ENCODE measurements around the gene DGKE.

Gene DGKE

DNA sequence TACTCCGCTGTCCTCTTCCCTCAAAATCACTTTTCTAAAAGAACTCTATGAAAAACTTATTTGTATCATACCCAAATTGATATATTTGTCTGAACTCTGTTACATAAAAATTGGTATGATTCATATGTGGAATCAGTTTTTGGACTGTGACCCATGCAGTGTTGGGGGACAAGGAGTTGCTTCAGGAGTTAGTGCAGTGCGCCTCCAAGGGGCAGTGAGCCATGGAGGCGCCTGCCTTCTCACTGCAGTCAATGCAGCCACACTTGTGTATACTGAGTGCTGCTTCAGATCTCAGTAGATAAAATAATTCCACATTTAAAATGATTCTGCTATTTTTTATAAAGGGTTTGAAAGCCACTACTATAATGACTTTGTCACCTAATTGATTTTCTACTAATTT, 32.5 kb downstream of the DGKE start:
- Histone ChIP-seq H3K27ac (ENCODE audit: low read depth, low read length) (no peak overlapping the region), H3K9me3 (ENCODE audit: control insufficient read depth in 5 of 5, low read length in 5 of 5) (no peaks in the 10 kb centered on the region), H3K4me1 (ENCODE audit: control insufficient read depth in 5 of 5, insufficient read depth in 5 of 5, low read length in 5 of 5) (no peaks in the 10 kb centered on the region), H3K4me3 (ENCODE audit: low read depth in 1 of 5, low read length in 5 of 5) (no peak overlapping the region), H3K9ac (ENCODE audit: low read length in 5 of 5) (no peak overlapping the region), H3K27me3 (ENCODE audit: control insufficient read depth in 5 of 5, insufficient read depth in 4 of 5, low read length in 5 of 5) (no peaks in the 10 kb centered on the region), H3K36me3 (ENCODE audit: control insufficient read depth in 5 of 5, insufficient read depth in 5 of 5, low read length in 5 of 5) (peaks cover 0 to 20% (median 9%) of the 10 kb centered on the region in 5 donors)

DNA sequence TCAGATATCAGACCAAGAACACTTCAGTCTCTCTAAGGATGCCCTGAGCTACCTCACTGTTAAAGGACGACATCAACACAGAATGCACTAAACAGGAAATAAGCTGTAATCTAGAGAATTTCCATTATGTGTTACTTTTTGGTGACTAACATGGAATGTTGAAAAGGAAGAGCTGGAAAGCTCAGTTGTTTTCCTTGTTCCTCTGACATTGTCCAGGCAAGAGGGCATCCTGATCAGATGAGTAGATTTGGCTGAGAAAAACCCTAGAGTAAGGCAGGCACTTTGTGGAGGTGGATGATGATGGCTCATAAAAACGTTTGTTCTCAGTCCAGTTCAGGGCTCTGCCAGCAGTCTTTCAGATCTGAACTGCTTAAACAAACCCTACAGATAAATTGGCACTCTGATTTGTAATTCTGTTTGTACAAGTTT, 34.0 kb downstream of the DGKE start:
- Histone ChIP-seq H3K4me3 (ENCODE audit: low read depth in 1 of 5, low read length in 5 of 5) (no peak overlapping the region), H3K27ac (ENCODE audit: low read depth, low read length) (no peak overlapping the region), H3K4me1 (ENCODE audit: control insufficient read depth in 5 of 5, insufficient read depth in 5 of 5, low read length in 5 of 5) (no peaks in the 10 kb centered on the region), H3K9ac (ENCODE audit: low read length in 5 of 5) (no peak overlapping the region), H3K27me3 (ENCODE audit: control insufficient read depth in 5 of 5, insufficient read depth in 4 of 5, low read length in 5 of 5) (no peaks in the 10 kb centered on the region), H3K36me3 (ENCODE audit: control insufficient read depth in 5 of 5, insufficient read depth in 5 of 5, low read length in 5 of 5) (peaks cover 0 to 7% (median 6%) of the 10 kb centered on the region in 5 donors), H3K9me3 (ENCODE audit: control insufficient read depth in 5 of 5, low read length in 5 of 5) (no peaks in the 10 kb centered on the region)

- H3K27me3 ChIP-seq (ENCODE audit: control insufficient read depth in 5 of 5, insufficient read depth in 4 of 5, low read length in 5 of 5): no peaks in the 10 kb centered on the region
- H3K4me3 ChIP-seq (ENCODE audit: low read depth in 1 of 5, low read length in 5 of 5): no peak overlapping the region
- H3K36me3 ChIP-seq (ENCODE audit: control insufficient read depth in 5 of 5, insufficient read depth in 5 of 5, low read length in 5 of 5): peaks cover 0 to 7% (median 4%) of the 10 kb centered on the region in 5 donors
- no peak overlapping the region for H3K9ac ChIP-seq (ENCODE audit: low read length in 5 of 5)
- H3K4me1 ChIP-seq (ENCODE audit: control insufficient read depth in 5 of 5, insufficient read depth in 5 of 5, low read length in 5 of 5): no peaks in the 10 kb centered on the region
- no peaks in the 10 kb centered on the region for H3K9me3 ChIP-seq (ENCODE audit: control insufficient read depth in 5 of 5, low read length in 5 of 5)
- no peak overlapping the region for H3K27ac ChIP-seq (ENCODE audit: low read depth, low read length)
Measured at GRCh38 chr17:56868716-56869115, 34.8 kb downstream of the DGKE start.

GRCh38 chr17:56870081-56870651, 36.2 kb downstream of the DGKE start:
- no peak overlapping the region for H3K4me3 ChIP-seq (ENCODE audit: low read depth in 1 of 5, low read length in 5 of 5)
- H3K4me1 ChIP-seq (ENCODE audit: control insufficient read depth in 5 of 5, insufficient read depth in 5 of 5, low read length in 5 of 5): no peaks in the 10 kb centered on the region
- no peaks in the 10 kb centered on the region for H3K9me3 ChIP-seq (ENCODE audit: control insufficient read depth in 5 of 5, low read length in 5 of 5)
- H3K9ac ChIP-seq (ENCODE audit: low read length in 5 of 5): no peak overlapping the region
- no peaks in the 10 kb centered on the region for H3K36me3 ChIP-seq (ENCODE audit: control insufficient read depth in 5 of 5, insufficient read depth in 5 of 5, low read length in 5 of 5)
- no peaks in the 10 kb centered on the region for H3K27me3 ChIP-seq (ENCODE audit: control insufficient read depth in 5 of 5, insufficient read depth in 4 of 5, low read length in 5 of 5)
- H3K27ac ChIP-seq (ENCODE audit: low read depth, low read length): no peak overlapping the region

DNA sequence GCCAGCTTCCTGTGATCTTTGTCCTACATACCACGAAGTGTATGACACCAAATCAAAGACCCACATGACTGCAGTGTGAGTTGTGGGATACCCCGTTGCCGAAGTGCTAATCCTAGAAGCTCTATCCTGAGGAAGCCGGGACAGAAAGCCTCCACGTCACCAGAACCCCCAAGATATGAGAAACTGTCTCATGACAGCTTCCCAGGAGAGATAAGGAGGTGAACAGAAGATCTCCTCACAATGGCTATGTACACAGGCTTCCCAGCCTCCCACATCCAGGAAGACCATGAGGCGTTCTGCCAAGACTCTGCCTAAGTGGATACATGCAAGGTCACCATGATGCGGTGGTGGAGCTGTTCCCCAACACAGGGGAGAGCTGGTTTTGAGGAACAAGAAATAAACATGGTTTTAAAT, 42.8 kb downstream of the DGKE start:
- Histone ChIP-seq H3K9ac (ENCODE audit: low read length in 5 of 5) (no peak overlapping the region), H3K9me3 (ENCODE audit: control insufficient read depth in 5 of 5, low read length in 5 of 5) (peaks cover 0 to 3% (median 0%) of the 10 kb centered on the region in 5 donors), H3K4me3 (ENCODE audit: low read depth in 1 of 5, low read length in 5 of 5) (no peak overlapping the region), H3K36me3 (ENCODE audit: control insufficient read depth in 5 of 5, insufficient read depth in 5 of 5, low read length in 5 of 5) (no peaks in the 10 kb centered on the region), H3K4me1 (ENCODE audit: control insufficient read depth in 5 of 5, insufficient read depth in 5 of 5, low read length in 5 of 5) (peaks cover 0 to 2% (median 0%) of the 10 kb centered on the region in 5 donors), H3K27me3 (ENCODE audit: control insufficient read depth in 5 of 5, insufficient read depth in 4 of 5, low read length in 5 of 5) (peaks cover 0 to 2% (median 0%) of the 10 kb centered on the region in 5 donors), H3K27ac (ENCODE audit: low read depth, low read length) (no peak overlapping the region)

DNA sequence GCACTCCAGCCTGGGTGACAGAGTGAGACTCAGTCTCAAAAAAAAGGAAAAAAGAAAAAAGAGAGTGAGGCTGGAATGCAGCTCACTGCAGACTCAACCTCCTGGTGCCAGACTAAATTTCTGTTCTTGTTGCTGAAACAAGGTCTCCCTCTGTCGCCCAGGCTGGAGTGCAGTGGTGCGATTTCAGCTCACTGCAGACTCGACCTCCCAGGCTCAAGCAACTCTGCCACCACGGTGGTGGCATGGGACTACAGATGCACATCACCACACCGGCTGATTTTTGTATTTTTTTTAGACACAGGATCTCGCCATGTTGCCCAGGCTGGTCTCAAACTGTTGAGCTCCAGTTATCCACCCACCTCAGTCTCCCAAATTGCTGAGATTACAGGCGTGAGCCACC, 45.3 kb downstream of the DGKE start:
- Histone ChIP-seq H3K4me1 (ENCODE audit: control insufficient read depth in 5 of 5, insufficient read depth in 5 of 5, low read length in 5 of 5) (peaks cover 0 to 2% (median 0%) of the 10 kb centered on the region in 5 donors), H3K27me3 (ENCODE audit: control insufficient read depth in 5 of 5, insufficient read depth in 4 of 5, low read length in 5 of 5) (peaks cover 0 to 2% (median 0%) of the 10 kb centered on the region in 5 donors), H3K36me3 (ENCODE audit: control insufficient read depth in 5 of 5, insufficient read depth in 5 of 5, low read length in 5 of 5) (peaks cover 0 to under 1% (median 0%) of the 10 kb centered on the region in 5 donors), H3K27ac (ENCODE audit: low read depth, low read length) (no peak overlapping the region), H3K9me3 (ENCODE audit: control insufficient read depth in 5 of 5, low read length in 5 of 5) (peaks cover 0 to 3% (median 0%) of the 10 kb centered on the region in 5 donors), H3K9ac (ENCODE audit: low read length in 5 of 5) (no peak overlapping the region), H3K4me3 (ENCODE audit: low read depth in 1 of 5, low read length in 5 of 5) (no peak overlapping the region)

DNA sequence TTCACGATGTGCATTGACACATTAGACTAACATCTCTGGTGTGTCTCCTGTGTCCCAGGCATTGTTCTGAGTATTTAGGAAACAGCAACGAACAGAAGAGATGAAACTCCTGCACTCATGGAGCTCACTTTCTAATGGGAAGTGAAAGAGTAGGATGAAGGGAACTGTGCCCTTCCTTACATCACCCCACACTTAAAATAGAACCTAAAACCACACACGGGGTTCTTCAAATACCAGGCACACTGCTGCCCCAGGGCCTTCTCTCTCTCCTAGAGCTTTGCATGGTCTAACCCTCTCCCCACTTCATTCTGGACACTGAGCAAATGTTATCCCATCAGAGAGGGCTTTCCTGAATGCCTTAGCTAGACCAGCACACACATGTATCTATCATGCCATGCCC, 46.2 kb downstream of the DGKE start:
- no peak overlapping the region for H3K27ac ChIP-seq (ENCODE audit: low read depth, low read length)
- H3K4me3 ChIP-seq (ENCODE audit: low read depth in 1 of 5, low read length in 5 of 5): no peak overlapping the region
- no peak overlapping the region for H3K9ac ChIP-seq (ENCODE audit: low read length in 5 of 5)
- H3K4me1 ChIP-seq (ENCODE audit: control insufficient read depth in 5 of 5, insufficient read depth in 5 of 5, low read length in 5 of 5): peaks cover 0 to 7% (median 0%) of the 10 kb centered on the region in 5 donors
- peaks cover 0 to 2% (median 0%) of the 10 kb centered on the region in 5 donors for H3K27me3 ChIP-seq (ENCODE audit: control insufficient read depth in 5 of 5, insufficient read depth in 4 of 5, low read length in 5 of 5)
- H3K9me3 ChIP-seq (ENCODE audit: control insufficient read depth in 5 of 5, low read length in 5 of 5): peaks cover 0 to 3% (median 0%) of the 10 kb centered on the region in 5 donors
- peaks cover 0 to 7% (median 0%) of the 10 kb centered on the region in 5 donors for H3K36me3 ChIP-seq (ENCODE audit: control insufficient read depth in 5 of 5, insufficient read depth in 5 of 5, low read length in 5 of 5)

DNA sequence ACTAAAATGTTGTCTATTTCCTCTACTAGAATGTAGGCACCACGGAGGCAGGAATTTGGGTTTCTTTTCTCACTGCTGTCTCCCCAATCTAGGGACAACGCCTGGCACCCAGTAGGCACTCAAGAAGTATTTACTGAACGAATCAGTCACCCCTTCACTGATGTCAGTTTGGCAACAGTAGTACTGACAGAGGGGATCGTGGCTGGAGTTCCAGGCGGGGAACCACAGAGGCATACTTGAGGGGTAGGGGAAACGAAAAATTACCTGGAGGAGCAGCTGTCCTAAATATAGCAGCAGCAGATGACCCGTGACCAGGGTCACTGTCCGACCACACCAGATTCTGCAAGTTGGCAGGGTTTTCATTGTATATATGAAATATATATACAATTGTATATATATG, 46.6 kb downstream of the DGKE start:
- peaks cover 0 to 7% (median 0%) of the 10 kb centered on the region in 5 donors for H3K36me3 ChIP-seq (ENCODE audit: control insufficient read depth in 5 of 5, insufficient read depth in 5 of 5, low read length in 5 of 5)
- peaks cover 0 to 2% (median 0%) of the 10 kb centered on the region in 5 donors for H3K27me3 ChIP-seq (ENCODE audit: control insufficient read depth in 5 of 5, insufficient read depth in 4 of 5, low read length in 5 of 5)
- peaks cover 0 to 11% (median 0%) of the 10 kb centered on the region in 5 donors for H3K4me1 ChIP-seq (ENCODE audit: control insufficient read depth in 5 of 5, insufficient read depth in 5 of 5, low read length in 5 of 5)
- H3K9ac ChIP-seq (ENCODE audit: low read length in 5 of 5): no peak overlapping the region
- H3K9me3 ChIP-seq (ENCODE audit: control insufficient read depth in 5 of 5, low read length in 5 of 5): peaks cover 0 to 3% (median 0%) of the 10 kb centered on the region in 5 donors
- H3K4me3 ChIP-seq (ENCODE audit: low read depth in 1 of 5, low read length in 5 of 5): no peak overlapping the region
- H3K27ac ChIP-seq (ENCODE audit: low read depth, low read length): no peak overlapping the region

DNA sequence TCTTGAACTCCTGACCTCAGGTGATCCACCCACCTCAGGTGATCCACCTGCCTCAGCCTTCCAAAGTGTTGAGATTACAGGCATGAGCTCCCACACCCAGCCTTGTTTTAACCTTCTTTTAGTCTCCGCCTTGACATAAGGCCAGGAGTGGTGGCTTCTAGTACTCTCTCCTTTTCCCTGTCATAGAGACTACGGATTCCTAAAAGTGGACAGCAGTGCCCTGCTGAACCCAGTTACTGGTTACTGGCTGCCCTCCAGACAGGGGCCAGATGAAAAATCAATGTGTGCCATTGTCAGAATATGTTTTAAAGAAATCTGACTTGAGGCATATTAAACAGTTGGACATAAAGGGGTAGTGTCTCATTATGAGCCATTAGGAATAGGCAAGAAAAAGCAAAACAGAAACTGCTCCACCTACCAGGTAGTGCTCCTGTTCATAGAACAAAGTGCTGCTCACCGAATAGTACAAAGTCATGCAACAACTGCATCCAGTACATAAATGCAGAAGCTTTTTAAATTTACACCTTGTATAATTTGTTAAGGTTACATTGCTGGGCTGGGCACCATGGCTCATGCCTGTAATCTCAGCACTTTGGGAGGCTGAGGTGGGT, 47.8 kb downstream of the DGKE start:
- H3K4me1 ChIP-seq (ENCODE audit: control insufficient read depth in 5 of 5, insufficient read depth in 5 of 5, low read length in 5 of 5): peaks cover 0 to 14% (median 0%) of the 10 kb centered on the region in 5 donors

DNA sequence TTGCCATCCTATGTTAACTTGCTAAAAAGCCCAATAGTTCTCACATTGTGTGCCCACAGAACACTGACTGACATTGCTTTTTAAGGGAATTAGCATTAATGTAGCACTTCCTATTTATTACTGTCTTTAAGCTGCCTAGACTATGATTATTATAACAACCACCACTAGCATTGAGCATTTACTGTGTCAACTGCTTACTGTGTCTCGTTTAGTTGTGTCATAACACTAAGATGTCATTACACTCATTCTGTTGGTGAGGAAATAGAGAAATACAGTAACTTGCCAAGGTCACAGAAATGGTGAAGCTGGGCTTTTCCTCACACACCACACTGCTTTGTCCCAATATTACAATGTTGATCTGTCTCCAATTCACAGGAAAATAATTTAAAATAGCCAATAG, 49.7 kb downstream of the DGKE start:
- H3K27me3 ChIP-seq (ENCODE audit: control insufficient read depth in 5 of 5, insufficient read depth in 4 of 5, low read length in 5 of 5): no peaks in the 10 kb centered on the region
- no peak overlapping the region for H3K4me3 ChIP-seq (ENCODE audit: low read depth in 1 of 5, low read length in 5 of 5)
- no peak overlapping the region for H3K9ac ChIP-seq (ENCODE audit: low read length in 5 of 5)
- H3K27ac ChIP-seq (ENCODE audit: low read depth, low read length): no peak overlapping the region
- peaks cover 3 to 30% (median 15%) of the 10 kb centered on the region in 5 donors for H3K36me3 ChIP-seq (ENCODE audit: control insufficient read depth in 5 of 5, insufficient read depth in 5 of 5, low read length in 5 of 5)
- peaks cover 0 to 9% (median 6%) of the 10 kb centered on the region in 5 donors for H3K9me3 ChIP-seq (ENCODE audit: control insufficient read depth in 5 of 5, low read length in 5 of 5)
- peaks cover 0 to 14% (median 0%) of the 10 kb centered on the region in 5 donors for H3K4me1 ChIP-seq (ENCODE audit: control insufficient read depth in 5 of 5, insufficient read depth in 5 of 5, low read length in 5 of 5)

More for the DNA sequence above, 47.8 kb downstream of the DGKE start:
- Histone ChIP-seq H3K4me3 (ENCODE audit: low read depth in 1 of 5, low read length in 5 of 5) (no peak overlapping the region), H3K27ac (ENCODE audit: low read depth, low read length) (no peak overlapping the region), H3K27me3 (ENCODE audit: control insufficient read depth in 5 of 5, insufficient read depth in 4 of 5, low read length in 5 of 5) (peaks cover 0 to 2% (median 0%) of the 10 kb centered on the region in 5 donors), H3K9ac (ENCODE audit: low read length in 5 of 5) (no peak overlapping the region), H3K9me3 (ENCODE audit: control insufficient read depth in 5 of 5, low read length in 5 of 5) (peaks cover 0 to 3% (median 0%) of the 10 kb centered on the region in 5 donors), H3K36me3 (ENCODE audit: control insufficient read depth in 5 of 5, insufficient read depth in 5 of 5, low read length in 5 of 5) (peaks cover 2 to 13% (median 6%) of the 10 kb centered on the region in 5 donors)
